HUES64 (cell line): ENCODE measurements around the gene TOP2A.

ENCODE experiments used
- H3K27ac ChIP-seq: 2 replicates; pipeline ENCODE4 v1.7.0; 2013; ENCODE audit warnings: low read depth, low read length, inconsistent platforms
- H3K27me3 ChIP-seq: 2 replicates; pipeline ENCODE4 v1.6.1; 2013; ENCODE audit warnings: mild to moderate bottlenecking, low read length; ENCODE audit not compliant: insufficient read depth
- H3K36me3 ChIP-seq: 2 replicates; pipeline ENCODE4 v1.6.1; 2013; ENCODE audit warnings: mild to moderate bottlenecking, low read length; ENCODE audit not compliant: insufficient read depth
- H3K4me1 ChIP-seq: 2 replicates; pipeline ENCODE4 v1.6.1; 2013; ENCODE audit warnings: mild to moderate bottlenecking, low read length, moderate library complexity; ENCODE audit not compliant: insufficient read depth
- H3K4me3 ChIP-seq: 2 replicates; pipeline ENCODE4 v1.5.1; 2013; ENCODE audit warnings: mild to moderate bottlenecking, low read length, moderate library complexity
- H3K9ac ChIP-seq: 2 replicates; pipeline ENCODE4 v1.6.1; 2013; ENCODE audit warnings: mild to moderate bottlenecking, low read depth, low read length
- H3K9me3 ChIP-seq: 2 replicates; pipeline ENCODE4 v1.6.1; 2013; ENCODE audit warnings: low read depth, low read length; ENCODE audit not compliant: insufficient read depth
- WGBS: fragments of 150-250, 120-280 bp; methylation state at CpG from one replicate; pipeline ENCODE4 v1.1.7; 2013; ENCODE audit warnings: missing lambda C conversion rate; 5-methylcytosine and 5-hydroxymethylcytosine counted together

TOP2A gene

DNA sequence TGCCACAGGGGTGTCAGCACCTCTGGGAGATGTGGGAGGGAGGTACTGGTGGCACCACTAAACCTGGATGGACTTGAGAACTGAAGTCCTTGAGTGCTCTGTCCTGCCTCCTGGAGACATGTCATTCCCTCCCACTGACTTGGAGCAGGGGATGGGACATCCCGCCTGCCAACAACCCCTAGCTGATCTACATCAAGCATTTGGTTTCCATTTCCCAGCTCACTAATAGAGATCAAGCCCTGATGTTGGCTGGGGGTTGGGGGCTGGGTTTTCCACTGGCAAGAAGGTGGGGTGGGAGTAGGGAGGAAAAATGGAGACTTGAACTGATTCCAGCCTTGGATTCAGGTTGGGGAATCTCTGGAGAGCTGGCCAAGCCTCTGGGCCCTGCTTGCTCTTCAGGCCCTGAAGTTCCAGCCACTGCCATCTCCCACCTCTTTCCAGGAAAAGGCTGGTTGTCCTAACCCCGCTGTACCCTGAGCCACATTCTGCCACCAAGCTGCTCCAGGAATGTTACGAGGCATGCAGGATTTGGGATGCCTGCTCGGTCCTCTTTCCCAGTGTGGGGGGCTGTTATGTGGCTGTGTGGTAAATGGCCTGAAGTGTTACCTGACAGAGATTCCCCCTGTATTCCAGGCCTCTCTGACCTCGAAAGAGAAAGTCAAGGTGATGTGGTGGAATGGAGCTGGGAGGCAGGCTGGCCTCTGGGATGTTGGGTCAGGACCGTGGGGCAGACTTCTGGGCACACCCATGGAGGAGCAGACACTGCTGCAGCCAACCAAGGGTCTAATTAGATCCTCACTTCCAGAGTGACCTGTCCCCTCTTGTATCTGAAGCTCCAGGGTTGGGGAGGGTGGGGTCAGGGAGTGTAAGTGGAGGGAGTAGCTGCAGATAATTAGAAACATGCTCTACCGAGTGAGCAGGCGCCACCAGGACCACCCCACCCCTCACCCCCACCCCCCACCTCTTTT, 42.2 kb upstream of the TOP2A start:
- Histone ChIP-seq H3K27ac (no peak overlapping the region), H3K9ac (no peak overlapping the region)
- WGBS, result 93% methylated on average over 6 of the region's 8 CpGs

GRCh38 chr17:40458851-40459482, 41.3 kb upstream of the TOP2A start:
- no peaks in the 10 kb centered on the region for H3K9me3 ChIP-seq
- H3K9ac ChIP-seq, result no peak overlapping the region
- WGBS, result 94% methylated on average over 12 of the region's 12 CpGs
- no peak overlapping the region for H3K4me3 ChIP-seq
- peaks cover 21% of the 10 kb centered on the region for H3K4me1 ChIP-seq
- H3K36me3 ChIP-seq, result peaks cover 25% of the 10 kb centered on the region
- H3K27ac ChIP-seq, result no peak overlapping the region
- H3K27me3 ChIP-seq, result no peaks in the 10 kb centered on the region

More for the DNA sequence above, 42.2 kb upstream of the TOP2A start:
- Histone ChIP-seq H3K4me1 (peaks cover 21% of the 10 kb centered on the region), H3K27me3 (no peaks in the 10 kb centered on the region), H3K9me3 (no peaks in the 10 kb centered on the region), H3K4me3 (no peak overlapping the region), H3K36me3 (peaks cover 16% of the 10 kb centered on the region)

- WGBS, result 75% methylated on average over 16 of the region's 16 CpGs
- Histone ChIP-seq H3K36me3 (peaks cover 32% of the 10 kb centered on the region), H3K27ac (no peak overlapping the region)
Measured at GRCh38 chr17:40457964-40458791, 40.5 kb upstream of the TOP2A start.

DNA sequence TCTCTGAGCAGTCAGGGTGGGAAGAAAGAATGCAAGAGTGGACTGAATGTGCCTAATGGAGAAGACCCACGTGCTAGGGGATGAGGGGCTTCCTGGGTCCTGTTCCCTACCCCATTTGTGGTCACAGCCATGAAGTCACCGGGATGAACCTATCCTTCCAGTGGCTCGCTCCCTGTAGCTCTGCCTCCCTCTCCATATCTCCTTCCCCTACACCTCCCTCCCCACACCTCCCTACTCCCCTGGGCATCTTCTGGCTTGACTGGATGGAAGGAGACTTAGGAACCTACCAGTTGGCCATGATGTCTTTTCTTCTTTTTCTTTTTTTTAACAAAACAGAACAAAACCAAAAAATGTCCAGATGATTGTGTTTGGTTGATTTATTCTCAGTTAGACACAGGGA, 39.7 kb upstream of the TOP2A start:
- H3K9ac ChIP-seq, result no peak overlapping the region
- H3K4me1 ChIP-seq, result peaks cover 10% of the 10 kb centered on the region; the same call in 1 of the 2 replicates
- no peaks in the 10 kb centered on the region for H3K27me3 ChIP-seq
- H3K4me3 ChIP-seq, result no peak overlapping the region
- H3K36me3 ChIP-seq, result peaks cover 35% of the 10 kb centered on the region
- no peaks in the 10 kb centered on the region for H3K9me3 ChIP-seq
- 92% methylated on average over 3 of the region's 3 CpGs for WGBS
- H3K27ac ChIP-seq, result no peak overlapping the region

More at GRCh38 chr17:40457964-40458791, 40.5 kb upstream of the TOP2A start:
- Histone ChIP-seq H3K9me3 (no peaks in the 10 kb centered on the region), H3K4me1 (peaks cover 17% of the 10 kb centered on the region), H3K9ac (no peak overlapping the region), H3K27me3 (no peaks in the 10 kb centered on the region), H3K4me3 (no peak overlapping the region)

DNA sequence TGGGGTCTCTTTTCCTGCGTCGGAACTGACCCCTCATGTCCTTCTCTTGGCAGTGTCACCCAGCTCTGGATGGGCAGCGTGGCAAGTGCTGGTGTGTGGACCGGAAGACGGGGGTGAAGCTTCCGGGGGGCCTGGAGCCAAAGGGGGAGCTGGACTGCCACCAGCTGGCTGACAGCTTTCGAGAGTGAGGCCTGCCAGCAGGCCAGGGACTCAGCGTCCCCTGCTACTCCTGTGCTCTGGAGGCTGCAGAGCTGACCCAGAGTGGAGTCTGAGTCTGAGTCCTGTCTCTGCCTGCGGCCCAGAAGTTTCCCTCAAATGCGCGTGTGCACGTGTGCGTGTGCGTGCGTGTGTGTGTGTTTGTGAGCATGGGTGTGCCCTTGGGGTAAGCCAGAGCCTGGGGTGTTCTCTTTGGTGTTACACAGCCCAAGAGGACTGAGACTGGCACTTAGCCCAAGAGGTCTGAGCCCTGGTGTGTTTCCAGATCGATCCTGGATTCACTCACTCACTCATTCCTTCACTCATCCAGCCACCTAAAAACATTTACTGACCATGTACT, 38.8 kb upstream of the TOP2A start:
- no peak overlapping the region for H3K4me3 ChIP-seq
- H3K9me3 ChIP-seq, result no peaks in the 10 kb centered on the region
- no peak overlapping the region for H3K9ac ChIP-seq
- H3K27ac ChIP-seq, result no peak overlapping the region
- H3K27me3 ChIP-seq, result no peaks in the 10 kb centered on the region
- WGBS, result 97% methylated on average over 16 of the region's 16 CpGs
- peaks cover 10% of the 10 kb centered on the region; the same call in 1 of the 2 replicates for H3K4me1 ChIP-seq
- peaks cover 35% of the 10 kb centered on the region for H3K36me3 ChIP-seq

GRCh38 chr17:40454613-40454995, 36.9 kb upstream of the TOP2A start:
- H3K9me3 ChIP-seq, result no peaks in the 10 kb centered on the region
- peaks cover 10% of the 10 kb centered on the region; the same call in 1 of the 2 replicates for H3K4me1 ChIP-seq
- H3K36me3 ChIP-seq, result peaks cover 35% of the 10 kb centered on the region
- 62% methylated on average over 2 of the region's 2 CpGs for WGBS
- H3K9ac ChIP-seq, result no peak overlapping the region
- H3K4me3 ChIP-seq, result no peak overlapping the region
- H3K27ac ChIP-seq, result no peak overlapping the region
- H3K27me3 ChIP-seq, result no peaks in the 10 kb centered on the region

DNA sequence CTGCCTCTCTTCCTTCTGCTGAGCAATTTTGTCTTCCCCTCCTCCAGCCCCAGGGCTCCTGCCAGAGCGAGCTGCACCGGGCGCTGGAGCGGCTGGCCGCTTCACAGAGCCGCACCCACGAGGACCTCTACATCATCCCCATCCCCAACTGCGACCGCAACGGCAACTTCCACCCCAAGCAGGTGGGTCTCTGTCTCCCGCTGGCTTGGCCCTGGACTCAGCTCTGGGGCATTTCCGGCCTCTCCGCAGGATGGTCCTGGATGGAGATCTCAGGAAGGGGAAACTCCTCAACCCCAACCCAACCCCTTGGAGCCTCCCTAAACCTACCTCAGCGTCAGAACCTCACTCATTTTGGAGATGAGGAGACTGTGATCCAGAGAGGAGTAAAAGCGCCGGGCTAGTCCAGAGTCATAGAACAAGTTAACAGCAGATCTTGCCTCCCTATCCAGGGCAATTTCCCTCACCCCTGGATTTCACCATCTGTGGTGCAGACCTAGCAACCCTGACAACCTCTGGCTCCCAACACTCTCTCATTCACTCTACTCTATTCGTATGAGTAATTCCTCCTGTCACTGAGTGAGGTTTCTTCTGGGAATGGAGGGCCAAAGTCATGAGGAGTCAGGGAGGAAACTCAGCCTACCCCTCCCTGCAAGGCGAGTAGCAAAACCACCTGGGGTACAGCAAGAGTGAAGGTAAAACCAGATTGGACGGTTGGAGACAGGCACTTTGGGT, 36.4 kb upstream of the TOP2A start:
- no peak overlapping the region for H3K9ac ChIP-seq
- no peak overlapping the region for H3K27ac ChIP-seq
- H3K4me1 ChIP-seq, result peaks cover 10% of the 10 kb centered on the region; the same call in 1 of the 2 replicates
- no peaks in the 10 kb centered on the region for H3K9me3 ChIP-seq
- H3K27me3 ChIP-seq, result no peaks in the 10 kb centered on the region
- H3K4me3 ChIP-seq, result no peak overlapping the region
- peaks cover 35% of the 10 kb centered on the region for H3K36me3 ChIP-seq
- WGBS, result 93% methylated on average over 19 of the region's 19 CpGs

- Histone ChIP-seq H3K4me1 (peaks cover 5% of the 10 kb centered on the region; the same call in 1 of the 2 replicates), H3K36me3 (peaks cover 35% of the 10 kb centered on the region), H3K27ac (no peak overlapping the region), H3K4me3 (no peak overlapping the region), H3K27me3 (no peaks in the 10 kb centered on the region), H3K9me3 (no peaks in the 10 kb centered on the region), H3K9ac (no peak overlapping the region)
- 92% methylated on average over 15 of the region's 15 CpGs for WGBS
Measured at GRCh38 chr17:40452921-40453378, 35.3 kb upstream of the TOP2A start.

DNA sequence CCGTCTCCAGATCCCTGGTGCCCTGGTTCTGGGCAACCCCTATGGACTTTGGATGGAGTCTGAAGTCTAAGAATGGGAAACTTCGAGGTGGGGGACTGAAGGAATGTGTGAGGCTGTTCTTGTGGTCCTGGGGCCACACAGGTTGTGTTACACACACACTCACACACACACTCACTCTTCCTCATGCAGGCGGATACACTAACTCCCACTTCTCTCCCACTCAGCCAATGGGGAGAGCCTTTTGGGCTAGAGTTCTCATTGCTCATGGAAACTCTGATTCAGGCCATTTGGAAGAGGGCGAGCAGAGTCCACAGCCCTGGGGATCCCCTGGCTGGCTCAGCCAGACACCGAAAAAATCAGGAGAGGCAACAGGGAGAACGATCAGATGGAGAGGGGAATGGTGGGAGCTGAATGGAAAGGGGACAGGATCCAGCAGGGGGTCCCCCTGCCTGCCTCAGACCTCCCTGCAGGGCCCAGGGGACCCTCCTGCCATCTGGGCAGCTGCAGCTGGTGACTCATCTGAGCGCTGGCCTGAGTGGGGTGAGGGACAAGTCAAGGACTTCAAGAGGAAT, 34.6 kb upstream of the TOP2A start:
- no peaks in the 10 kb centered on the region for H3K27me3 ChIP-seq
- H3K9ac ChIP-seq, result no peak overlapping the region
- H3K27ac ChIP-seq, result no peak overlapping the region
- no peak overlapping the region for H3K4me3 ChIP-seq
- H3K4me1 ChIP-seq, result no peaks in the 10 kb centered on the region
- no peaks in the 10 kb centered on the region for H3K9me3 ChIP-seq
- peaks cover 35% of the 10 kb centered on the region for H3K36me3 ChIP-seq
- 88% methylated on average over 7 of the region's 7 CpGs for WGBS

- Histone ChIP-seq H3K9me3 (no peaks in the 10 kb centered on the region), H3K36me3 (peaks cover 32% of the 10 kb centered on the region), H3K9ac (no peak overlapping the region), H3K27me3 (no peaks in the 10 kb centered on the region), H3K27ac (no peak overlapping the region), H3K4me1 (no peaks in the 10 kb centered on the region), H3K4me3 (no peak overlapping the region)
- WGBS, result 94% methylated on average over 6 of the region's 6 CpGs
Measured at GRCh38 chr17:40451420-40451819, 33.7 kb upstream of the TOP2A start.
